Neutrophil (primary cell): ENCODE measurements around the gene MRPL34.
A peak's percentile ranks its signal among the peaks of the same experiment; 100 is the strongest.
"Not testable (repeated sequence)": the region's sequence is repeated elsewhere in the genome, so short reads cannot be mapped to it uniquely, and the experiment has no call there.

Experiments
- H3K27ac ChIP-seq: fragments of 200-600 bp; sonication (generic); 2 replicates; pipeline ENCODE4 v1.5.1; 2016; ENCODE audit warnings: mild to moderate bottlenecking, moderate library complexity
- H3K27me3 ChIP-seq: fragments of 200-600 bp; sonication (generic); 2 replicates; pipeline ENCODE4 v1.6.0; 2016; ENCODE audit warnings: mild to moderate bottlenecking
- H3K36me3 ChIP-seq: fragments of 200-600 bp; sonication (generic); 2 replicates; pipeline ENCODE4 v1.5.1; 2017
- H3K4me1 ChIP-seq, 2 experiments: fragments of 200-600 bp in 1 of 2; sonication (generic) in 1 of 2; 1 replicate in 1 of 2; 2 replicates in 1 of 2; pipeline versions ENCODE4 v1.5.1 to v1.6.1; 2013 to 2016; ENCODE audit warnings: low read depth in 1 of 2, low read length in 1 of 2, mild to moderate bottlenecking in 1 of 2, moderate library complexity in 1 of 2; ENCODE audit not compliant: control insufficient read depth in 1 of 2, insufficient read depth in 1 of 2
- H3K4me3 ChIP-seq, 2 experiments: fragments of 200-600 bp in 1 of 2; sonication (generic) in 1 of 2; 1 replicate in 1 of 2; 2 replicates in 1 of 2; pipeline ENCODE4 v1.5.1; 2013 to 2016; ENCODE audit warnings: low read depth in 1 of 2, low read length in 1 of 2, mild to moderate bottlenecking in 1 of 2, moderate library complexity in 1 of 2
- H3K9me3 ChIP-seq: fragments of 200-600 bp; sonication (generic); 2 replicates; pipeline ENCODE4 v1.5.1; 2016
- CTCF ChIP-seq: fragments of 200-600 bp; sonication (generic); IDR thresholded peaks from 2 replicates; pipeline ENCODE4 v1.5.1; 2016; ENCODE audit warnings: antibody characterized with exemption

Gene MRPL34

GRCh38 chr19:17286752-17287151, 18.9 kb upstream of the MRPL34 start:
- no peaks in the 10 kb centered on the region for H3K27me3 ChIP-seq
- H3K9me3 ChIP-seq, result no peaks in the 10 kb centered on the region
- H3K4me3 ChIP-seq, result no peak overlapping the region
- H3K36me3 ChIP-seq, result no peaks in the 10 kb centered on the region
- H3K4me1 ChIP-seq, result peaks cover 20 to 24% of the 10 kb centered on the region in 2 experiments
- H3K27ac ChIP-seq, result no peak overlapping the region
- TF ChIP-seq CTCF, result no peak

GRCh38 chr19:17289489-17289888, 16.2 kb upstream of the MRPL34 start:
- Histone ChIP-seq H3K4me1 (peaks cover 21 to 24% of the 10 kb centered on the region in 2 experiments), H3K27me3 (no peaks in the 10 kb centered on the region), H3K27ac (no peak overlapping the region), H3K36me3 (peaks cover 5% of the 10 kb centered on the region), H3K9me3 (no peaks in the 10 kb centered on the region), H3K4me3 (no peak overlapping the region)
- TF ChIP-seq CTCF, result no peak

GRCh38 chr19:17292301-17293074, 13.2 kb upstream of the MRPL34 start:
- H3K27me3 ChIP-seq, result no peaks in the 10 kb centered on the region
- no peaks in the 10 kb centered on the region for H3K9me3 ChIP-seq
- peak overlapping the region; percentile 47 for H3K27ac ChIP-seq
- peaks cover 32 to 39% of the 10 kb centered on the region in 2 experiments for H3K4me1 ChIP-seq
- peaks cover 5% of the 10 kb centered on the region for H3K36me3 ChIP-seq
- no peak for TF ChIP-seq CTCF
- H3K4me3 ChIP-seq, result peak overlapping the region; percentile 60 to 69

- Histone ChIP-seq H3K4me3 (no peak overlapping the region), H3K27me3 (no peaks in the 10 kb centered on the region), H3K4me1 (peaks cover 33 to 40% of the 10 kb centered on the region in 2 experiments), H3K36me3 (peaks cover 5% of the 10 kb centered on the region), H3K9me3 (no peaks in the 10 kb centered on the region), H3K27ac (no peak overlapping the region)
- no peak for TF ChIP-seq CTCF
Observed at GRCh38 chr19:17293605-17294004, 12.1 kb upstream of the MRPL34 start.

- Histone ChIP-seq H3K4me3 (no peak overlapping the region), H3K9me3 (no peaks in the 10 kb centered on the region), H3K27ac (no peak overlapping the region), H3K27me3 (no peaks in the 10 kb centered on the region), H3K36me3 (peaks cover 5% of the 10 kb centered on the region), H3K4me1 (peaks cover 33 to 40% of the 10 kb centered on the region in 2 experiments)
- TF ChIP-seq CTCF, result no peak
Observed at GRCh38 chr19:17294051-17294891, 11.4 kb upstream of the MRPL34 start.

- H3K4me1 ChIP-seq, result peaks cover 21 to 30% of the 10 kb centered on the region in 2 experiments
- not testable (repeated sequence) for H3K27me3 ChIP-seq, H3K27ac ChIP-seq, H3K36me3 ChIP-seq, H3K9me3 ChIP-seq, H3K4me3 ChIP-seq
Observed at GRCh38 chr19:17295551-17295950, 10.1 kb upstream of the MRPL34 start.
